NB4 (cell line): ENCODE data around the gene WARS2.

Experiments used
- DNase-seq: peaks from one replicate; pipeline ENCODE4 v3.0.0; 2010; ENCODE audit warnings: low read depth
- H3K4me3 ChIP-seq: one replicate; pipeline ENCODE4 v1.5.1; 2011; ENCODE audit warnings: mild to moderate bottlenecking, low read depth, low read length, moderate library complexity
- MAX ChIP-seq: IDR thresholded peaks from 2 replicates; pipeline ENCODE4 v1.6.1; 2011; ENCODE audit warnings: low read depth, low read length
- MYC ChIP-seq: IDR thresholded peaks from 2 replicates; pipeline ENCODE4 v1.6.1; 2011; ENCODE audit warnings: low read depth, low read length
- POLR2A ChIP-seq: IDR thresholded peaks from 2 replicates; pipeline ENCODE4 v1.6.1; 2011; ENCODE audit warnings: mild to moderate bottlenecking; ENCODE audit not compliant: insufficient read length; ENCODE audit errors: extremely low read depth
- TF ChIP-seq, protein P1 (sequence below): IDR thresholded peaks from one replicate; pipeline ENCODE4 v1.5.1; 2012; ENCODE audit warnings: low read depth, low read length

The WARS2 gene

DNA sequence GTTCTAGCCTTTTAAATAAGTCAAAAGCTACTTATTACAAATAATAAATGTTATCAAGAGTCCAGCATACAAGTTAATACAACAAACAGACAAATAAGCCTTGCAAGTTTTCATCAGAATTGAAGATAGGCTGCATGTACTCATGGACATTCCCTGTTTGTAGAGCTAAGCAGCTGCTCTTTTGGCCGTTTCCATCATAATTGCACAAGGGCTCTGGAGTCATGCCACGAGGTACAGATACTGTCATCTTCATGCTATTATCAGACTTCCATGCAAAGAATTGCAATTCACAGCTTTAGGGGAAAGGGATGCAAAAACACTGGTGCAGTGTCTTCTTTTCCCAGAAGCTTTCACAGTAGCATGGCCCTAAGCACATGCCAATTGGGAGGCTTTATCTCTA, 99.5 kb downstream of the WARS2 start:
- no peak for DNase-seq
- TF ChIP-seq MAX = no peak
- TF ChIP-seq, protein P1, sequence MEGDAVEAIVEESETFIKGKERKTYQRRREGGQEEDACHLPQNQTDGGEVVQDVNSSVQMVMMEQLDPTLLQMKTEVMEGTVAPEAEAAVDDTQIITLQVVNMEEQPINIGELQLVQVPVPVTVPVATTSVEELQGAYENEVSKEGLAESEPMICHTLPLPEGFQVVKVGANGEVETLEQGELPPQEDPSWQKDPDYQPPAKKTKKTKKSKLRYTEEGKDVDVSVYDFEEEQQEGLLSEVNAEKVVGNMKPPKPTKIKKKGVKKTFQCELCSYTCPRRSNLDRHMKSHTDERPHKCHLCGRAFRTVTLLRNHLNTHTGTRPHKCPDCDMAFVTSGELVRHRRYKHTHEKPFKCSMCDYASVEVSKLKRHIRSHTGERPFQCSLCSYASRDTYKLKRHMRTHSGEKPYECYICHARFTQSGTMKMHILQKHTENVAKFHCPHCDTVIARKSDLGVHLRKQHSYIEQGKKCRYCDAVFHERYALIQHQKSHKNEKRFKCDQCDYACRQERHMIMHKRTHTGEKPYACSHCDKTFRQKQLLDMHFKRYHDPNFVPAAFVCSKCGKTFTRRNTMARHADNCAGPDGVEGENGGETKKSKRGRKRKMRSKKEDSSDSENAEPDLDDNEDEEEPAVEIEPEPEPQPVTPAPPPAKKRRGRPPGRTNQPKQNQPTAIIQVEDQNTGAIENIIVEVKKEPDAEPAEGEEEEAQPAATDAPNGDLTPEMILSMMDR = no peak
- no peak overlapping the region for H3K4me3 ChIP-seq

DNA sequence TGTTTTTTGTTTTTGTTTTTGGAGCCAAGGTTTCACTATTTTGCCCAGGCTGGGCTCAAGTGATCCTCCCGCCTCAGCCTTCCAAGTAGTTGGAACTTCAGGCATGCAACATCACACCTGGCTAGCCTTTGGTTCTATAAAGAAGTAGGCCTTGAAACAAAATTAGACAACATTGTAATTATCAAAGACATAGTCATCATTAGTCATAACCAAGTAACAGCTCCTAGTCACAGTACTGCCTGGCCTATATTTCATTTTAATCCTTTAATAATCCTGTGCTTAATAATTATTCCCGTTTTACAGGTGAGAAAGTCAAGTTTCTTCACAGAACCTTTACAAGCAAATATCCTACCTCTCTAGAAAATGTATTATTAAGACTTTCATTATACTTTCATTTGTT, 100.0 kb downstream of the WARS2 start:
- no peak for DNase-seq
- TF ChIP-seq POLR2A (no peak), MYC (no peak), MAX (no peak)
- TF ChIP-seq, protein P1 = no peak
- no peak overlapping the region for H3K4me3 ChIP-seq

DNA sequence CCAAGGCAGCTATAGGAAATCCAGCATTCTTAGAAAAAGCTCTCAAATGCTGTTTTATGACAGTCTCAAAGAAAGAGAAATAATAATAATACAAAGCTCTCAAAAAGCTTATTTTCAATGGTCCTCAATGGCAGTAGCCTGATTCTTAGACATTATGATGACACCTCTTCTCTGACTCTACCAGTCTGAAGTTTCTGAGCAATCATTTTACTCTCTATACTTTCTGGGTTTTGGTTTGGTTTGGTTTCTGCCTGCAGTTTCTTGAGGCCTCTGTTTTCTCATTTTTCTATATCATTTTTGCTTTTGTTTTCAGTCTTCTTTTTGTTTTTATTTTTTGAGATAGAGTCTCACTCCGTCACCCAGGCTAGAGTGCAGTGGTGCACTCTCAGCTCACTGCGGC, 102.1 kb downstream of the WARS2 start:
- no peak overlapping the region for H3K4me3 ChIP-seq
- DNase-seq = no peak
- TF ChIP-seq POLR2A = no peak
- no peak for TF ChIP-seq MAX
- TF ChIP-seq, protein P1 = no peak
- TF ChIP-seq MYC = no peak

DNA sequence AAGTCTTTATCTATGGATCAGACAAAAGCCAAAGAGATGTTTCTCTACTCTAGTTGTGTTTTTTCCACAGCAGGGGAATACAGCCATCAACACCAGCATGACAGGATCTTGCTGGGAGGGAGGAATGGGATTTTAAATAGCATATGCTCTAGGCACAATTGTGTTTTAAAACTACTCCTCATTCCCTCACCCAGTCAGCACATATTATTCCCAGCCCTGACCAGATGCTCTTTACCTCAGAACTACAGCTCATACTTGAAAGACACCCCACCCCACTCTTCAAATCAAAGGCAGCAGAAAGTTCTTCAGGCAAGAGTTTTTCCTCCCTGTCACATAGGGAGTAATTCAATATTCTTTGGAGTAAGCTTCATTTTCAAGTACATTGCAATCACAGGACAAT, 106.1 kb downstream of the WARS2 start:
- DNase-seq = no peak
- no peak overlapping the region for H3K4me3 ChIP-seq

DNA sequence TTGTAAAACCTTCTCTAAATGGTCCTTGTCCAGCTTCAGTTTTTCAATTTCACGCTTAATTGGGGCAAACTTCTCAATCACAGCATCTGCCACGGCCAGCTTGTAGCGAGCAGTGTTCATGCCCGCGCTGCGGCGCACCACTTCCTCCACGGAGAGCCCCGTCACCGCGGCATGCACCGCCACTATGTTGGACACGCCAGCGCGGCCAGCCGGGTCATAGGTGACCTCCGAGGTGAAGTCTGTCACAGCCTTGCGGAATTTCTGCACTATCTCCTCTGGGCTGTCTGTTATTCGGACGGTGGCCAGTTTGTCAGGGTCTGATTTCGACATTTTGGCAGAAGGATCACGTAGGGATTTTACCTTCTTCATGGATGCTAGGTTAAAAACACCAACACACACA, 107.5 kb downstream of the WARS2 start:
- TF ChIP-seq MYC (no peak), MAX (no peak), POLR2A (no peak)
- TF ChIP-seq, protein P1 = no peak
- H3K4me3 ChIP-seq = no peak overlapping the region
- no peak for DNase-seq

More for the DNA sequence above, 106.1 kb downstream of the WARS2 start:
- TF ChIP-seq MAX (no peak), MYC (no peak)
- TF ChIP-seq, protein P1 = no peak

DNA sequence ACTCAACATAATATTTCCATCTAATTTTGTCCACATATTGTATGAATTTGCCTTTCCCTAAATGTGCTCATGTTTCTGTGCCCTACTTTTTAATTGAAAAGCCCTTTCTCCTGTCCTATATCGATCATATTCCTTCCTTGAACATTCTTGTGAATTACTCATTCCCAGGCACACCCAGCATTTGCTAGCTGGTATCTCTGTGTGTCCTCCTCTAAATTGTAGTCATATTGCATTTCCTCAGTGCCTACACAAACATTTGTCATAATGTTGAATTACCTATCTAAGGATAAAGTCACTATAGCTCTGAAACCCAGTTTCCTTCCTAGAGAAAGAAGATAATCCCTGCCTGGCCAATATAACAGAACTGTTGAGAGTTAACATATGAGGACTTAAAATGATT, 112.7 kb downstream of the WARS2 start:
- no peak for DNase-seq
- H3K4me3 ChIP-seq = no peak overlapping the region
- TF ChIP-seq, protein P1 = no peak
- no peak for TF ChIP-seq POLR2A
- no peak for TF ChIP-seq MAX
- no peak for TF ChIP-seq MYC
